ENCODE data around the gene AQP12B.

AQP12B gene

GRCh38 chr2:240631548-240632305 is 51.0 kb downstream of the AQP12B start:
- DNase-seq = no peak

DNA sequence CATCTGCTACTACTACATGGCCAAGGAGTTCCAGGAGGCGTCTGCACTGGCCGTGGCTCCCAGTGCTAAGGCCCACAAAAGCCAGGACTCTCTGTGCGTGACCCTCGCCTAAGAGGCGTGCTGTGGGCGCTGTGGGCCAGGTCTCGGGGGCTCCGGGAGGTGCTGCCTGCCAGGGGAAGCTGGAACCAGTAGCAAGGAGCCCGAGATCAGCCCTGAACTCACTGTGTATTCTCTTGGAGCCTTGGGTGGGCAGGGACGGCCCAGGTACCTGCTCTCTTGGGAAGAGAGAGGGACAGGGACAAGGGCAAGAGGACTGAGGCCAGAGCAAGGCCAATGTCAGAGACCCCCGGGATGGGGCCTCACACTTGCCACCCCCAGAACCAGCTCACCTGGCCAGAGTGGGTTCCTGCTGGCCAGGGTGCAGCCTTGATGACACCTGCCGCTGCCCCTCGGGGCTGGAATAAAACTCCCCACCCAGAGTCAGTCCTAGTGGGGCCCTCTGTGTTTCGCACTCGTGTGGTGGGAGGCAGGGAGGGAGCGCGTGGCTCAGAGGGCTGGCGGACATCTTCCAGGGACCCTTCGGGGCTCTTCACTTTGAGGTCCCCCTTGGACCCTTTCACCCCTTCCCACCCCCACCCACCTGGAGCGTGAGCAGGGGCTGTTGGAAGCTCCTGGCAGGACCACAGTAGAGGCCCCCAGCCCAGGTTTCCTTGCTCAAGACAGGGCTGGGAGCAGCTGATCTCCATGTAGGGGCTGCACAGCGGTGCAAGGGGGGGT is 51.7 kb downstream of the AQP12B start:
- DNase-seq = no peak

DNA sequence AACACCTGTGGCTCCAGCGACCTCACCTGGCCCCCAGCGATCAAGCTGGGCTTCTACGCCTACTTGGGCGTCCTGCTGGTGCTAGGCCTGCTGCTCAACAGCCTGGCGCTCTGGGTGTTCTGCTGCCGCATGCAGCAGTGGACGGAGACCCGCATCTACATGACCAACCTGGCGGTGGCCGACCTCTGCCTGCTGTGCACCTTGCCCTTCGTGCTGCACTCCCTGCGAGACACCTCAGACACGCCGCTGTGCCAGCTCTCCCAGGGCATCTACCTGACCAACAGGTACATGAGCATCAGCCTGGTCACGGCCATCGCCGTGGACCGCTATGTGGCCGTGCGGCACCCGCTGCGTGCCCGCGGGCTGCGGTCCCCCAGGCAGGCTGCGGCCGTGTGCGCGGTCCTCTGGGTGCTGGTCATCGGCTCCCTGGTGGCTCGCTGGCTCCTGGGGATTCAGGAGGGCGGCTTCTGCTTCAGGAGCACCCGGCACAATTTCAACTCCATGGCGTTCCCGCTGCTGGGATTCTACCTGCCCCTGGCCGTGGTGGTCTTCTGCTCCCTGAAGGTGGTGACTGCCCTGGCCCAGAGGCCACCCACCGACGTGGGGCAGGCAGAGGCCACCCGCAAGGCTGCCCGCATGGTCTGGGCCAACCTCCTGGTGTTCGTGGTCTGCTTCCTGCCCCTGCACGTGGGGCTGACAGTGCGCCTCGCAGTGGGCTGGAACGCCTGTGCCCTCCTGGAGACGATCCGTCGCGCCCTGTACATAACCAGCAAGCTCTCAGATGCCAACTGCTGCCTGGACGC is 52.5 kb downstream of the AQP12B start:
- no peak for DNase-seq

DNA sequence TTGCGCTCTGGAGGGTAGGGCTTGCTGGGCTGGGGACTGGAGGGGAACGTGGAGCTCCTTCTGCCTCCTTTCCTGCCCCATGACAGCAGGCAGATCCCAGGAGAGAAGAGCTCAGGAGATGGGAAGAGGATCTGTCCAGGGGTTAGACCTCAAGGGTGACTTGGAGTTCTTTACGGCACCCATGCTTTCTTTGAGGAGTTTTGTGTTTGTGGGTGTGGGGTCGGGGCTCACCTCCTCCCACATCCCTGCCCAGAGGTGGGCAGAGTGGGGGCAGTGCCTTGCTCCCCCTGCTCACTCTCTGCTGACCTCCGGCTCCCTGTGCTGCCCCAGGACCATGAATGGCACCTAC is 53.1 kb downstream of the AQP12B start:
- no peak for DNase-seq

DNA sequence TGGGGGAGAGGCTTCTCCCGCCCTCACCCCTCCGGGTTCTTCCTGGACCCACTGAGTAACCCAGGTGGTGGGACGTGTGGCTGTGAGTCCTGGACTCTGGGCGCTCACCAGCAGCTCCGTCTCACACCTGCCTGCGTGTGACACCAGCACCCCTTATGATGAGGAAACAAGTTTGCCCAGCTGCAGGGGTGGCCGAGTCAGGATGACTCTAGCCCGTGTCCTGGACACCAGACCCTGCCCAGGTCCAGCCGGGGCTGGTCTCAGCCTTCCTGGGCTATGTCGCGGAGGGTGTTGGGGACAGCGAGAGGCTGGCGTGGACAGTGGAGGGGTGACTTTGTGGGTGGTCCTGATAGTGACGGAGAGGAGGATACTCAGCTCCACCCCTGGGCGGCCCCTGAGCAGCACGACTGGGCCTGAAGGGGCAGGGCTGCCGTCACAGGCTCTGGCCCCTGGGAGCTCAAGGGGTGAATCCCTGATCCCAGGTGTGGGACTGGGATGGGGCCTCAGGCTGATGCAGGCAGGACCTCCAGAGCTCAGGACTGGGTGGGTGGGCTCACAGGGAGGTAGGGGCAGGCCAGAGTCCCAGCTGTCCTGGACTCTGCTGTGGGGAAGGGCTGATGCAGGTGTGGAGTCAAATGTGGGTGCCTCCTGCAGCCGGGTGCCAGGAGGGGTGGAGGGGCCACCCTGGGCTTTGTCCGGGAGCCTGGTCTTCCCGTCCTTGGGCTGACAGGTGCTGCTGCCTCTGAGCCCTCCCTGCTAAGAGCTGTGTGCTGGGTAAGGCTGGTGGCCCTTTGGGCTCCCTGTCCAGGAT is 53.7 kb downstream of the AQP12B start:
- no peak for DNase-seq

DNA sequence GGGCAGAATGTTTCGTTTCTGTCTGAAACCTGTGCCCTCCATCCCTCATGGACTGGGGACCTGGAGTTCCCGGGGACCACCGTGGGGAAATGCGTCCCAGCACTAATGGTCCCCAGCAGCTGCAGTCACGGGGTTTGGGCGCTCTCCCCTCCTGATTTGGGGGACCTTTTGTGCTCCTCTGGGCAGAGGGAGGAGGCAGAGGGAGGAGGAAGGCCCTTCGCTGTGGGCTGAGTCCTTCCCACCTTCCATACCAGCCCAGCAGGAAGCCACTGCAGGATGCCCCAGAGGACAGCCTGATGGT is 54.2 kb downstream of the AQP12B start:
- no peak for DNase-seq

- no peak for DNase-seq
Measured at GRCh38 chr2:240627736-240628506, 54.8 kb downstream of the AQP12B start.

GRCh38 chr2:240626531-240627300 is 56.0 kb downstream of the AQP12B start:
- DNase-seq = peak in 1 of 5 experiments; percentile 47
